Activated naive CD8-positive, alpha-beta T cell (primary cell): ENCODE data around the gene LRRC10.

Experiments
- H3K27ac Mint-ChIP-seq: one replicate; pipeline ENCODE4 v1.8.0; 2021; ENCODE audit warnings: mixed read lengths
- H3K27me3 Mint-ChIP-seq: one replicate; pipeline ENCODE4 v1.8.0; 2021; ENCODE audit warnings: mixed read lengths
- H3K36me3 Mint-ChIP-seq: one replicate; pipeline ENCODE4 v1.8.0; 2021; ENCODE audit warnings: mixed read lengths
- H3K4me1 Mint-ChIP-seq: one replicate; pipeline ENCODE4 v1.8.0; 2021; ENCODE audit warnings: low read depth, mixed read lengths
- H3K4me3 Mint-ChIP-seq: one replicate; pipeline ENCODE4 v1.8.0; 2021; ENCODE audit warnings: mild to moderate bottlenecking, mixed read lengths
- H3K9me3 Mint-ChIP-seq: one replicate; pipeline ENCODE4 v1.8.0; 2021; ENCODE audit warnings: low read depth, mixed read lengths

The LRRC10 gene

GRCh38 chr12:69569236-69569635 lies 41.5 kb downstream of the LRRC10 start:
- Mint-ChIP-seq H3K4me3 (no peak overlapping the region), H3K27me3 (no peaks in the 10 kb centered on the region), H3K36me3 (peaks cover 3% of the 10 kb centered on the region), H3K27ac (peak overlapping the region; percentile 47), H3K4me1 (peaks cover 2% of the 10 kb centered on the region), H3K9me3 (no peaks in the 10 kb centered on the region)

GRCh38 chr12:69566603-69567002 lies 44.1 kb downstream of the LRRC10 start:
- Mint-ChIP-seq H3K27me3 (no peaks in the 10 kb centered on the region), H3K36me3 (no peaks in the 10 kb centered on the region), H3K27ac (peak overlapping the region; percentile 25), H3K4me3 (no peak overlapping the region), H3K4me1 (peaks cover 2% of the 10 kb centered on the region), H3K9me3 (no peaks in the 10 kb centered on the region)

- Mint-ChIP-seq H3K9me3 (no peaks in the 10 kb centered on the region), H3K36me3 (no peaks in the 10 kb centered on the region), H3K4me3 (no peak overlapping the region), H3K4me1 (no peaks in the 10 kb centered on the region), H3K27ac (no peak overlapping the region), H3K27me3 (no peaks in the 10 kb centered on the region)
Observed at GRCh38 chr12:69563166-69563762, 47.4 kb downstream of the LRRC10 start.
